K562 (cell line): Measurements from ENCODE around the gene MAML3. TPM values are rescaled to one million over a fixed set of nuclear protein-coding genes. Genes with fewer than 3 reads are reported as not detected.

ENCODE experiments used
- ATAC-seq: fragments of 200-7000 bp; cut with Tn5 transposase; 3 replicates; pipeline ENCODE4 v1.9.1; 2020; ENCODE audit warnings: moderate library complexity
- BruUV-seq: library from RNA; stranded (reverse); fragments of 400-500 nt; replicated peaks from 2 replicates; lab custom pipeline; 2021; lab: Mats Ljungman, UMichigan
- CTCF ChIA-PET: fragments of 300-600 bp; formaldehyde crosslinking; extraction: SDS; loops from one replicate; lab custom pipeline; 2021; ENCODE audit warnings: low intra/inter-chr PET ratio; lab: Yijun Ruan, JAX
- POLR2A ChIA-PET: fragments of 300-600, 350-650 bp; sonication (Branson Sonifier 250); formaldehyde crosslinking; extraction: SDS; loops from one replicate; lab custom pipeline; 2021; ENCODE audit warnings: antibody characterized with exemption, inconsistent platforms; lab: Yijun Ruan, JAX
- DNase-seq, 4 experiments: peaks; one replicate each; pipeline versions ENCODE4 v3.0.0 to v3.0.0-alpha.2; 2011 to 2018; ENCODE audit warnings: low spot score in 3 of 4, mixed read lengths in 3 of 4; ENCODE audit errors: extremely low read depth in 1 of 4
- FAIRE-seq: peaks from 2 replicates; lab custom pipeline; 2011; peaks lifted over from hg19 to GRCh38; lab: Jason Lieb, UNC
- H2AFZ ChIP-seq: 2 replicates; pipeline ENCODE4 v1.6.0; 2011; ENCODE audit warnings: low read depth, low read length, control low read depth, inconsistent platforms
- H3K27ac ChIP-seq: fragments of 200-600 bp; 3 replicates; pipeline ENCODE4 v1.8.0; 2011; ENCODE audit warnings: low read depth, mild to moderate bottlenecking, control low read depth, inconsistent platforms, low read length, moderate library complexity, mixed read lengths; ENCODE audit errors: extremely low read depth
- H3K27me3 ChIP-seq, 2 experiments: fragments of 300-600 bp in 1 of 2; 2 replicates in 1 of 2; 3 replicates in 1 of 2; pipeline versions ENCODE4 v1.6.0 to v1.8.0; 2011; ENCODE audit warnings: inconsistent platforms in 2 of 2, low read length in 2 of 2, mild to moderate bottlenecking in 1 of 2, mixed read lengths in 1 of 2, moderate library complexity in 1 of 2; ENCODE audit not compliant: control insufficient read depth in 2 of 2, insufficient read depth in 2 of 2
- H3K36me3 ChIP-seq: fragments of 300-600 bp; 3 replicates; pipeline ENCODE4 v1.8.0; 2011; ENCODE audit warnings: mild to moderate bottlenecking, low read length, inconsistent platforms; ENCODE audit not compliant: control insufficient read depth, insufficient read depth
- H3K4me1 ChIP-seq, 2 experiments: fragments of 200-600 bp in 1 of 2; replicated peaks in 1 of 2; 2 replicates in 1 of 2; 3 replicates in 1 of 2; pipeline versions ENCODE4 v1.5.1 to v1.8.0; 2011; ENCODE audit warnings: inconsistent platforms in 2 of 2, low read length in 2 of 2, mild to moderate bottlenecking in 1 of 2, mixed read lengths in 1 of 2, moderate library complexity in 1 of 2; ENCODE audit not compliant: control insufficient read depth in 2 of 2, insufficient read depth in 2 of 2
- H3K4me2 ChIP-seq: 2 replicates; pipeline ENCODE4 v1.6.1; 2011; ENCODE audit warnings: low read length, control low read depth, inconsistent platforms, mixed read lengths; ENCODE audit not compliant: insufficient read depth
- H3K4me3 ChIP-seq: fragments of 200-600 bp; sonication (generic), shearing (Covaris generic); 2 replicates; pipeline ENCODE4 v1.5.1; 2016; ENCODE audit warnings: control low read depth, inconsistent platforms
- H3K79me2 ChIP-seq: fragments of 200-600 bp; 3 replicates; pipeline ENCODE4 v1.8.0; 2011; ENCODE audit warnings: low read length, inconsistent platforms; ENCODE audit not compliant: control insufficient read depth, insufficient read depth
- H3K9ac ChIP-seq, 2 experiments: 2 replicates each; pipeline versions ENCODE4 v1.6.0 to v1.6.1; 2011; ENCODE audit warnings: low read depth in 2 of 2, low read length in 2 of 2, control low read depth in 1 of 2, inconsistent platforms in 1 of 2, mild to moderate bottlenecking in 1 of 2, mixed read lengths in 1 of 2; ENCODE audit not compliant: insufficient read depth in 1 of 2
- H3K9me1 ChIP-seq: one replicate; pipeline ENCODE4 v1.6.0; 2011; ENCODE audit warnings: inconsistent platforms, mild to moderate bottlenecking, low read length, moderate library complexity; ENCODE audit not compliant: control insufficient read depth, insufficient read depth
- H3K9me3 ChIP-seq: replicated peaks from 2 replicates; pipeline ENCODE4 v1.5.1; 2011; ENCODE audit warnings: low read depth, low read length, inconsistent platforms; ENCODE audit not compliant: control insufficient read depth, insufficient read depth
- H4K20me1 ChIP-seq: replicated peaks from 2 replicates; pipeline ENCODE4 v1.6.1; 2011; ENCODE audit warnings: low read length, inconsistent platforms, mixed read lengths; ENCODE audit not compliant: control insufficient read depth, insufficient read depth
- HES1 ChIP-seq: fragments of 450-650 bp; IDR thresholded peaks from 2 replicates; pipeline ENCODE4 v1.6.1; 2016; ENCODE audit warnings: low read depth, mild to moderate bottlenecking, moderate library complexity
- ILF3 ChIP-seq: fragments of 450-650 bp; IDR thresholded peaks from 2 replicates; pipeline ENCODE4 v1.6.1; 2018; ENCODE audit warnings: antibody characterized with exemption, mild to moderate bottlenecking, moderate library complexity, borderline replicate concordance
- MCM5 ChIP-seq: fragments of 450-650 bp; IDR thresholded peaks from 2 replicates; pipeline ENCODE4 v1.6.1; 2016; ENCODE audit warnings: low read depth
- PRMT5 ChIP-seq: sonication (generic); formaldehyde crosslinking; IDR thresholded peaks from 2 replicates; pipeline ENCODE4 v1.5.0; 2020; ENCODE audit warnings: missing genetic modification reagents
- RBM25 ChIP-seq: fragments of 200-400 bp; formaldehyde crosslinking; IDR thresholded peaks from 2 replicates; pipeline ENCODE4 v1.6.1; 2018; ENCODE audit warnings: low read length, low read depth, moderate library complexity; ENCODE audit not compliant: severe bottlenecking
- ZBTB34 ChIP-seq: fragments of 250-450 bp; sonication (Bioruptor Pico); IDR thresholded peaks from 2 replicates; pipeline ENCODE4 v1.8.0; 2021; ENCODE audit warnings: mild to moderate bottlenecking, moderate library complexity
- ZNF263 ChIP-seq: sonication (generic); formaldehyde crosslinking; IDR thresholded peaks from 2 replicates; pipeline ENCODE4 v1.8.0; 2022; ENCODE audit warnings: mild to moderate bottlenecking, missing genetic modification reagents, borderline replicate concordance
- ZNF398 ChIP-seq: fragments of 250-450 bp; sonication (Bioruptor Pico); IDR thresholded peaks from 2 replicates; pipeline ENCODE4 v1.8.0; 2021; ENCODE audit warnings: moderate library complexity, mild to moderate bottlenecking, inconsistent platforms
- ZNF436 ChIP-seq: fragments of 250-450, 450-650 bp; sonication (Bioruptor Pico); formaldehyde crosslinking; IDR thresholded peaks from 2 replicates; pipeline ENCODE4 v1.7.0; 2020; ENCODE audit warnings: mild to moderate bottlenecking
- ZNF586 ChIP-seq: fragments of 450-650 bp; formaldehyde crosslinking; conservative IDR thresholded peaks from 2 replicates; pipeline ENCODE4 v1.4.0; 2020; ENCODE audit warnings: mild to moderate bottlenecking, moderate library complexity
- WGBS: fragments of 100-300 bp; shearing (Covaris generic); methylation state at CpG from one replicate; pipeline ENCODE4 v1.1.6; 2016; ENCODE audit warnings: low coverage, mixed read lengths; ENCODE audit not compliant: insufficient coverage; ENCODE audit errors: missing lambda C conversion rate; 5-methylcytosine and 5-hydroxymethylcytosine counted together
- in situ Hi-C: fragments of 300-500 bp; cut with MboI; formaldehyde crosslinking; loops from 4 replicates; pipeline ENCODE4 v1.15.0; 2018; ENCODE audit warnings: inconsistent platforms, mixed read lengths
- intact Hi-C: fragments of 100-400 bp; cut with micrococcal nuclease; formaldehyde crosslinking; loops from 2 replicates; pipeline ENCODE4 v1.14.2; 2022
- polyA plus RNA-seq, 8 experiments: library from polyadenylated mRNA; depleted of rRNA in 4 of 8; stranded (reverse) in 5 of 8; unstranded in 3 of 8; fragments of >200 nt; fragmentation: Nextera tagmentation in 2 of 8; fragmentation: Illumina TruSeq in 1 of 8; extraction: Ambion mirVana in 2 of 8; extraction: Trizol in 1 of 8; gene quantifications; 2 replicates each; pipeline versions ENCODE4 v1.2.1 to v1.2.3, GENCODE V29; 2011 to 2014; ENCODE audit warnings: inconsistent platforms in 1 of 8, missing spikeins in 1 of 8
- total RNA-seq, 7 experiments: library from RNA; depleted of rRNA in 6 of 7; stranded (reverse); fragments of >200 nt in 6 of 7; fragmentation: Illumina TruSeq in 2 of 7; extraction: Trizol in 2 of 7; gene quantifications; 2 replicates each; pipeline versions ENCODE4 v1.2.1 to v1.2.3, GENCODE V29; 2011 to 2021; ENCODE audit warnings: low replicate concordance in 1 of 7
- TF ChIP-seq, protein P1 (sequence below): fragments of 450-650 bp; conservative IDR thresholded peaks from 2 replicates; pipeline ENCODE4 v1.6.1; 2016; ENCODE audit warnings: missing genetic modification characterization, low read depth, mild to moderate bottlenecking, missing compliant biosample characterization, moderate library complexity

The MAML3 gene
- total and polyA plus RNA-seq, 9 of the 15 experiments (the other 6 are each of a cell fraction or from before 2014, with no cell fraction given) = 0.01 to 0.55 (median 0.25) TPM

- Histone ChIP-seq H2AFZ (no peak overlapping the region), H3K9ac (no peak overlapping the region), H3K4me2 (no peak overlapping the region), H3K36me3 (no peaks in the 10 kb centered on the region), H3K79me2 (no peaks in the 10 kb centered on the region), H3K4me3 (no peak overlapping the region), H3K4me1 (no peaks in the 10 kb centered on the region), H4K20me1 (no peaks in the 10 kb centered on the region), H3K27ac (no peak overlapping the region), H3K9me1 (no peaks in the 10 kb centered on the region), H3K9me3 (no peaks in the 10 kb centered on the region), H3K27me3 (no peaks in the 10 kb centered on the region; a peak in 1 of 5 replicates)
- FAIRE-seq (no peak), DNase-seq (no peak), ATAC-seq (no peak)
- intact Hi-C loops (no loop called here), in situ Hi-C loops (no loop called here)
- WGBS = 4% methylated on average over 3 of the region's 3 CpGs
- ChIA-PET CTCF (interaction anchor here (0.6 kb wide), 1 partner anchor 700 kb away, joined by 4 read pairs; no protein-coding TSS in a partner anchor), POLR2A (no interaction called here)
- no peak for TF ChIP-seq ZNF263 (CRISPR knock-in tag)
- TF ChIP-seq ZBTB34 = no peak
- TF ChIP-seq PRMT5 (CRISPR knock-in tag) = no peak
- TF ChIP-seq ZNF586 = no peak
- BruUV-seq = no TSS peak
These were observed 26.6 kb upstream of the MAML3 start for GRCh38 chr4:140180577-140180976.

DNA sequence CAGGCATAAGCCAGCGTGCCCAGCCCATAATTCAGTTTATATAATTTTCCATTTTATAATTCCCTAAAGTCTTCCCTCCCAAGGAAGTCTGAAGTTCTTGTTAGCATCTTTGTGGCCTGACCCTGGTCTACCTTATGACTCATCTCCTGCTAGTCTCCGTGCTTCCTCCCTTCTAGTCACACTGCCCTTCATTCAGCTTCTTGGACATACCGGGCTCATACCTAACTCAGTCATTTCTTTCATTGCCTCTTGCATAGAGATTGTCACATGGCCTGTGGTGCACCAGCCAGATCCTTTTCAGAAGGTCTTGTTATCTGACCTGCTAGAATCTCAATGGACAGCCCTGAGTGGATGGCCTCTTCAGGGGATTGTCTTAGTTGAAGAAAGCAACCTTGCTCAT is 22.8 kb upstream of the MAML3 start:
- Histone ChIP-seq H4K20me1 (no peaks in the 10 kb centered on the region), H3K36me3 (no peaks in the 10 kb centered on the region), H3K27ac (no peak overlapping the region), H3K9ac (no peak overlapping the region), H3K4me1 (no peaks in the 10 kb centered on the region), H3K79me2 (no peaks in the 10 kb centered on the region), H2AFZ (no peak overlapping the region), H3K9me3 (no peaks in the 10 kb centered on the region), H3K9me1 (no peaks in the 10 kb centered on the region), H3K4me2 (no peak overlapping the region), H3K27me3 (no peaks in the 10 kb centered on the region), H3K4me3 (no peak overlapping the region)
- POLR2A ChIA-PET = no interaction called here
- 0% methylated on average over 3 of the region's 3 CpGs for WGBS
- no TSS peak for BruUV-seq
- in situ Hi-C loops = no loop called here
- FAIRE-seq (no peak), ATAC-seq (no peak), DNase-seq (no peak)
- intact Hi-C loops = no loop called here
- CTCF ChIA-PET = no interaction called here
- TF ChIP-seq ZNF398 (CRISPR knock-in tag) = no peak
- no peak for TF ChIP-seq ZNF436
- TF ChIP-seq HES1 = no peak
- TF ChIP-seq RBM25 = no peak
- no peak for TF ChIP-seq ILF3
- TF ChIP-seq, protein P1, sequence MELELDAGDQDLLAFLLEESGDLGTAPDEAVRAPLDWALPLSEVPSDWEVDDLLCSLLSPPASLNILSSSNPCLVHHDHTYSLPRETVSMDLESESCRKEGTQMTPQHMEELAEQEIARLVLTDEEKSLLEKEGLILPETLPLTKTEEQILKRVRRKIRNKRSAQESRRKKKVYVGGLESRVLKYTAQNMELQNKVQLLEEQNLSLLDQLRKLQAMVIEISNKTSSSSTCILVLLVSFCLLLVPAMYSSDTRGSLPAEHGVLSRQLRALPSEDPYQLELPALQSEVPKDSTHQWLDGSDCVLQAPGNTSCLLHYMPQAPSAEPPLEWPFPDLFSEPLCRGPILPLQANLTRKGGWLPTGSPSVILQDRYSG = no peak
- no peak for TF ChIP-seq MCM5
